Neuronal stem cell (in vitro differentiated cells): ENCODE measurements around the gene FBXO39.

Experiments used
- DNase-seq: peaks from one replicate; pipeline ENCODE4 v3.0.0-alpha.2; 2013; ENCODE audit warnings: low spot score
- H2AFZ ChIP-seq: one replicate; pipeline ENCODE4 v1.6.1; 2013; ENCODE audit warnings: mild to moderate bottlenecking, low read length, inconsistent platforms
- H2AK5ac ChIP-seq: 2 replicates; pipeline ENCODE4 v1.6.1; 2013; ENCODE audit warnings: low read depth, mild to moderate bottlenecking, inconsistent platforms, low read length, moderate library complexity, mixed read lengths
- H2BK120ac ChIP-seq: 2 replicates; pipeline ENCODE4 v1.6.1; 2013; ENCODE audit warnings: low read depth, mild to moderate bottlenecking, inconsistent platforms, low read length, moderate library complexity, mixed read lengths
- H2BK12ac ChIP-seq: one replicate; pipeline ENCODE4 v1.6.1; 2013; ENCODE audit warnings: low read length, inconsistent platforms
- H2BK15ac ChIP-seq: 2 replicates; pipeline ENCODE4 v1.6.1; 2013; ENCODE audit warnings: mild to moderate bottlenecking, low read length, inconsistent platforms, mixed read lengths
- H2BK5ac ChIP-seq: one replicate; pipeline ENCODE4 v1.6.1; 2013; ENCODE audit warnings: inconsistent platforms, mild to moderate bottlenecking, low read length, moderate library complexity
- H3K14ac ChIP-seq: one replicate; pipeline ENCODE4 v1.6.1; 2013; ENCODE audit warnings: low read length, inconsistent platforms
- H3K18ac ChIP-seq: 2 replicates; pipeline ENCODE4 v1.6.1; 2013; ENCODE audit warnings: low read length, inconsistent platforms
- H3K23ac ChIP-seq: 2 replicates; pipeline ENCODE4 v1.6.1; 2013; ENCODE audit warnings: low read depth, mild to moderate bottlenecking, mixed read lengths, low read length, inconsistent platforms; ENCODE audit not compliant: poor library complexity
- H3K27ac ChIP-seq: replicated peaks from 3 replicates; pipeline ENCODE4 v1.5.1; 2013; ENCODE audit warnings: low read length, inconsistent platforms
- H3K27me3 ChIP-seq, 3 experiments: 2 replicates each; pipeline ENCODE4 v1.6.1; 2013; ENCODE audit warnings: low read length in 3 of 3, mild to moderate bottlenecking in 2 of 3, inconsistent platforms in 1 of 3, low read depth in 1 of 3, mixed read lengths in 1 of 3, moderate library complexity in 1 of 3; ENCODE audit not compliant: control insufficient read depth in 3 of 3, insufficient read depth in 3 of 3
- H3K36me3 ChIP-seq, 2 donors: replicated peaks in 1 of 2; 2 replicates each; pipeline ENCODE4 v1.6.1; 2013; ENCODE audit warnings: low read length in 2 of 2; ENCODE audit not compliant: control insufficient read depth in 2 of 2, insufficient read depth in 2 of 2
- H3K4ac ChIP-seq: 2 replicates; pipeline ENCODE4 v1.6.1; 2013; ENCODE audit warnings: inconsistent platforms, mild to moderate bottlenecking, low read length, moderate library complexity
- H3K4me1 ChIP-seq, 2 donors: 1 replicate in 1 of 2; 2 replicates in 1 of 2; pipeline ENCODE4 v1.6.1; 2013; ENCODE audit warnings: low read length in 2 of 2, low read depth in 1 of 2; ENCODE audit not compliant: control insufficient read depth in 2 of 2, insufficient read depth in 1 of 2
- H3K4me2 ChIP-seq: one replicate; pipeline ENCODE4 v1.6.1; 2013; ENCODE audit warnings: mild to moderate bottlenecking, low read length, inconsistent platforms; ENCODE audit not compliant: insufficient read depth, poor library complexity, severe bottlenecking
- H3K4me3 ChIP-seq, 2 donors: 2 replicates each; pipeline ENCODE4 v1.5.1; 2013; ENCODE audit warnings: low read length in 2 of 2, mild to moderate bottlenecking in 2 of 2, inconsistent platforms in 1 of 2, moderate library complexity in 1 of 2
- H3K79me1 ChIP-seq: one replicate; pipeline ENCODE4 v1.6.1; 2013; ENCODE audit warnings: low read depth, mild to moderate bottlenecking, inconsistent platforms, low read length, moderate library complexity
- H3K9ac ChIP-seq: one replicate; pipeline ENCODE4 v1.6.1; 2013; ENCODE audit warnings: mild to moderate bottlenecking, low read depth, low read length, inconsistent platforms; ENCODE audit not compliant: poor library complexity
- H3K9me3 ChIP-seq, 2 donors: replicated peaks in 1 of 2; 2 replicates each; pipeline versions ENCODE3 to v1.6.1; 2013; ENCODE audit warnings: low read length in 2 of 2, mild to moderate bottlenecking in 2 of 2, inconsistent platforms in 1 of 2, low read depth in 1 of 2, mixed read lengths in 1 of 2, moderate library complexity in 1 of 2; ENCODE audit not compliant: control insufficient read depth in 2 of 2, insufficient read depth in 1 of 2
- H4K8ac ChIP-seq: one replicate; pipeline ENCODE4 v1.6.1; 2013; ENCODE audit warnings: low read depth, mild to moderate bottlenecking, inconsistent platforms, low read length, moderate library complexity
- H4K91ac ChIP-seq: one replicate; pipeline ENCODE4 v1.6.1; 2013; ENCODE audit warnings: low read length, low read depth, mild to moderate bottlenecking, inconsistent platforms; ENCODE audit not compliant: poor library complexity
- WGBS, 2 donors: extraction: QIAGEN DNeasy Blood & Tissue Kit; methylation state at CpG; one replicate each; pipeline ENCODE4 v1.1.7; 2013; ENCODE audit warnings: missing lambda C conversion rate in 2 of 2, mixed read lengths in 1 of 2; ENCODE audit not compliant: insufficient read length in 2 of 2, insufficient replicate concordance in 1 of 2; ENCODE audit errors: extremely low coverage in 2 of 2; 5-methylcytosine and 5-hydroxymethylcytosine counted together

Gene FBXO39

GRCh38 chr17:6779411-6779810 lies 3.4 kb downstream of the FBXO39 start:
- Histone ChIP-seq H2BK120ac (no peak overlapping the region), H2AK5ac (no peak overlapping the region), H3K4me3 (no peak overlapping the region), H3K23ac (no peak overlapping the region), H3K4me1 (peaks cover 0 to 1% of the 10 kb centered on the region in 2 donors), H3K36me3 (no peaks in the 10 kb centered on the region), H3K4ac (no peak overlapping the region), H2AFZ (no peak overlapping the region), H4K8ac (no peak overlapping the region), H3K14ac (no peak overlapping the region), H3K27ac (no peak overlapping the region), H3K9ac (no peak overlapping the region), H3K79me1 (no peaks in the 10 kb centered on the region), H4K91ac (no peak overlapping the region), H3K4me2 (no peak overlapping the region), H2BK15ac (no peak overlapping the region), H3K27me3 (peaks cover 6 to 41% (median 24%) of the 10 kb centered on the region in 3 experiments), H2BK5ac (no peak overlapping the region), H3K9me3 (peaks cover 0 to 9% of the 10 kb centered on the region in 2 donors), H2BK12ac (no peak overlapping the region), H3K18ac (no peak overlapping the region)
- no CpG with 5 or more reads among the region's 2 CpGs for WGBS, 2 donors
- no peak for DNase-seq

DNA sequence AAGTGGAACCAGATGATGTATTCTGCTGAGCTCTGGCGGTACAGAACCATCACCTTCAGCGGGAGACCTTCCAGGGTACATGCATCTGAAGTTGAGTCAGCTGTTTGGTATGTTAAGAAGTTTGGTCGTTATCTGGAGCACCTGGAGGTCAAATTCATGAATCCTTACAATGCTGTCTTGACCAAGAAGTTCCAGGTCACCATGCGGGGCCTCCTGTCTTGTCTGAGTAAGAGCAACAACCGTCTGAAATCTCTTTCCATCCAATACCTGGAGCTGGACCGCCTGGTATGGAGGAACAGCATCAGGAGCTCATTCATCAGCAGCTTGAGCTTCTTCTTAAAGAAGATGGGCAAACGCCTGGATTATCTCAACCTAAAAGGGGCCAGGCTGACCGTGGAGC lies 4.0 kb downstream of the FBXO39 start:
- Histone ChIP-seq H3K14ac (no peak overlapping the region), H2BK120ac (no peak overlapping the region), H2AK5ac (no peak overlapping the region), H3K36me3 (no peaks in the 10 kb centered on the region), H3K27me3 (peaks cover 6 to 41% (median 24%) of the 10 kb centered on the region in 3 experiments), H3K27ac (no peak overlapping the region), H3K4me2 (no peak overlapping the region), H3K23ac (no peak overlapping the region), H2BK12ac (no peak overlapping the region), H3K9ac (no peak overlapping the region), H2BK5ac (no peak overlapping the region), H3K79me1 (no peaks in the 10 kb centered on the region), H3K9me3 (peaks cover 0 to 10% of the 10 kb centered on the region in 2 donors), H3K4ac (no peak overlapping the region), H2BK15ac (no peak overlapping the region), H3K4me1 (peaks cover 0 to 1% of the 10 kb centered on the region in 2 donors), H2AFZ (no peak overlapping the region), H4K8ac (no peak overlapping the region), H3K18ac (no peak overlapping the region), H3K4me3 (no peak overlapping the region), H4K91ac (no peak overlapping the region)
- no CpG with 5 or more reads among the region's 8 CpGs for WGBS, 2 donors
- no peak for DNase-seq

- DNase-seq = no peak
- H3K27me3 ChIP-seq = peaks cover 4 to 32% (median 16%) of the 10 kb centered on the region in 3 experiments
- no peak overlapping the region for H3K14ac ChIP-seq
- no peak overlapping the region for H2BK5ac ChIP-seq
- H3K79me1 ChIP-seq = no peaks in the 10 kb centered on the region
- H3K9ac ChIP-seq = no peak overlapping the region
- H4K8ac ChIP-seq = no peak overlapping the region
- no peak overlapping the region for H3K18ac ChIP-seq
- no peak overlapping the region for H3K4ac ChIP-seq
- no peak overlapping the region for H2BK12ac ChIP-seq
- H3K9me3 ChIP-seq = peaks cover 0 to 14% of the 10 kb centered on the region in 2 donors
- no peak overlapping the region for H2BK120ac ChIP-seq
- H3K36me3 ChIP-seq = no peaks in the 10 kb centered on the region
- H3K23ac ChIP-seq = no peak overlapping the region
- H4K91ac ChIP-seq = no peak overlapping the region
- H3K4me1 ChIP-seq = peaks cover 0 to 1% of the 10 kb centered on the region in 2 donors
- no peak overlapping the region for H2AFZ ChIP-seq
- H2BK15ac ChIP-seq = no peak overlapping the region
- H3K4me3 ChIP-seq = no peak overlapping the region
- no peak overlapping the region for H3K27ac ChIP-seq
- H3K4me2 ChIP-seq = no peak overlapping the region
- H2AK5ac ChIP-seq = no peak overlapping the region
- no CpG with 5 or more reads among the region's 3 CpGs for WGBS, 2 donors
These were observed 4.9 kb downstream of the FBXO39 start for GRCh38 chr17:6780886-6781285.

DNA sequence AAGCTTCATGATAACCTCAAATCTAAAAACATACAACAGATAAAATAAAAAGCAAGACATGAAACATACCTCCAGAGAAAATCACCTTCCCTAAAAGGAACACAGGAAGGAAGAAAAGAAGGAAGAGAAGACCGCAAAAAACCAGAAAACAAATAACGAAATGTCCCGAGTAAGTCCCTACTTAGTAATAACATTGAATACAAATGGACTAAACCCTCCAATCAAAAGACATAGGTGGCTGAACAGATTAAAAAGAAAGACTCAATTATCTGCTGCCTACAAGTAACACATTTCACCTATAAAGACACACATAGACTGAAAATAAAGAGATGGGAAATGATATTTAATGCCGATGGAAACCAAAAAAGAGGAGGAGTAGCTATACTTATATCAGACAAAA lies 6.2 kb downstream of the FBXO39 start:
- no peak overlapping the region for H4K8ac ChIP-seq
- no peak overlapping the region for H2BK12ac ChIP-seq
- H3K4me3 ChIP-seq = no peak overlapping the region
- H3K27me3 ChIP-seq = peaks cover 0 to 22% (median 7%) of the 10 kb centered on the region in 3 experiments
- H2AFZ ChIP-seq = no peak overlapping the region
- H3K18ac ChIP-seq = no peak overlapping the region
- H3K23ac ChIP-seq = no peak overlapping the region
- no peak overlapping the region for H2BK15ac ChIP-seq
- H3K14ac ChIP-seq = no peak overlapping the region
- H3K4me2 ChIP-seq = no peak overlapping the region
- no peak overlapping the region for H2BK120ac ChIP-seq
- no peaks in the 10 kb centered on the region for H3K4me1 ChIP-seq
- DNase-seq = no peak
- H4K91ac ChIP-seq = no peak overlapping the region
- H3K4ac ChIP-seq = no peak overlapping the region
- no peaks in the 10 kb centered on the region for H3K79me1 ChIP-seq
- H2BK5ac ChIP-seq = no peak overlapping the region
- WGBS, 2 donors = no CpG with 5 or more reads among the region's 4 CpGs
- no peaks in the 10 kb centered on the region for H3K36me3 ChIP-seq
- H3K9ac ChIP-seq = no peak overlapping the region
- peaks cover 0 to 16% of the 10 kb centered on the region in 2 donors for H3K9me3 ChIP-seq
- H3K27ac ChIP-seq = no peak overlapping the region
- no peak overlapping the region for H2AK5ac ChIP-seq
